MM.1S (cell line): ENCODE data around the gene STON2.

Experiments
- DNase-seq: peaks from one replicate; pipeline ENCODE4 v3.0.0-alpha.2; 2015
- H2AFZ ChIP-seq: fragments of 300-600 bp; sonication (generic); 2 replicates; pipeline ENCODE4 v1.6.0; 2016; ENCODE audit warnings: antibody characterized with exemption, low read length
- H3F3A ChIP-seq: fragments of 300-600 bp; sonication (generic); 2 replicates; pipeline ENCODE4 v1.6.1; 2016; ENCODE audit warnings: mild to moderate bottlenecking, antibody characterized with exemption, low read length, moderate library complexity, mixed read lengths; ENCODE audit not compliant: insufficient read depth
- H3K27ac ChIP-seq: fragments of 300-600 bp; sonication (generic); 2 replicates; pipeline ENCODE4 v1.5.1; 2016; ENCODE audit warnings: mild to moderate bottlenecking, low read length
- H3K27me3 ChIP-seq: fragments of 300-600 bp; sonication (generic); replicated peaks from 2 replicates; pipeline ENCODE4 v1.6.0; 2016; ENCODE audit warnings: low read length; ENCODE audit not compliant: insufficient read depth
- H3K36me3 ChIP-seq: fragments of 300-600 bp; sonication (generic); replicated peaks from 2 replicates; pipeline ENCODE4 v1.6.1; 2016; ENCODE audit warnings: mild to moderate bottlenecking, low read length, mixed read lengths; ENCODE audit not compliant: insufficient read depth
- H3K4me1 ChIP-seq: fragments of 300-600 bp; sonication (generic); 2 replicates; pipeline ENCODE4 v1.6.1; 2016; ENCODE audit warnings: low read length, mixed read lengths
- H3K4me2 ChIP-seq: fragments of 300-600 bp; sonication (generic); 2 replicates; pipeline ENCODE4 v1.6.0; 2016; ENCODE audit warnings: low read depth, low read length
- H3K4me3 ChIP-seq: fragments of 300-600 bp; sonication (generic); 2 replicates; pipeline ENCODE4 v1.5.1; 2016; ENCODE audit warnings: low read length, mixed read lengths
- H3K79me2 ChIP-seq: fragments of 300-600 bp; sonication (generic); 2 replicates; pipeline ENCODE4 v1.6.1; 2016; ENCODE audit warnings: mixed run types, low read length, mixed read lengths
- H3K9ac ChIP-seq: fragments of 300-600 bp; sonication (generic); 2 replicates; pipeline ENCODE4 v1.6.1; 2016; ENCODE audit warnings: low read length, mixed read lengths
- H3K9me2 ChIP-seq: fragments of 300-600 bp; sonication (generic); replicated peaks from 2 replicates; pipeline ENCODE4 v1.6.1; 2016; ENCODE audit warnings: mild to moderate bottlenecking, low read length, mixed read lengths; ENCODE audit not compliant: insufficient read depth
- H3K9me3 ChIP-seq: fragments of 300-600 bp; sonication (generic); replicated peaks from 2 replicates; pipeline ENCODE4 v1.6.1; 2016; ENCODE audit warnings: mild to moderate bottlenecking, low read length, mixed read lengths; ENCODE audit not compliant: insufficient read depth
- H4K20me1 ChIP-seq: fragments of 300-600 bp; sonication (generic); 2 replicates; pipeline ENCODE4 v1.6.1; 2016; ENCODE audit warnings: mild to moderate bottlenecking, low read length, moderate library complexity, mixed read lengths; ENCODE audit not compliant: insufficient read depth
- CTCF ChIP-seq: fragments of 300-600 bp; sonication (generic); IDR thresholded peaks from 2 replicates; pipeline ENCODE4 v1.5.1; 2016; ENCODE audit warnings: antibody characterized with exemption, low read length, mixed read lengths
- EZH2 ChIP-seq: fragments of 300-600 bp; sonication (generic); optimal IDR thresholded peaks from 2 replicates; pipeline ENCODE3; 2017; ENCODE audit warnings: low read depth, mild to moderate bottlenecking, antibody characterized with exemption, low read length, mixed read lengths
- EZH2phosphoT487 ChIP-seq: fragments of 300-600 bp; sonication (generic); IDR thresholded peaks from 2 replicates; pipeline ENCODE4 v1.6.1; 2018; ENCODE audit warnings: antibody characterized with exemption, low read length

Gene STON2

DNA sequence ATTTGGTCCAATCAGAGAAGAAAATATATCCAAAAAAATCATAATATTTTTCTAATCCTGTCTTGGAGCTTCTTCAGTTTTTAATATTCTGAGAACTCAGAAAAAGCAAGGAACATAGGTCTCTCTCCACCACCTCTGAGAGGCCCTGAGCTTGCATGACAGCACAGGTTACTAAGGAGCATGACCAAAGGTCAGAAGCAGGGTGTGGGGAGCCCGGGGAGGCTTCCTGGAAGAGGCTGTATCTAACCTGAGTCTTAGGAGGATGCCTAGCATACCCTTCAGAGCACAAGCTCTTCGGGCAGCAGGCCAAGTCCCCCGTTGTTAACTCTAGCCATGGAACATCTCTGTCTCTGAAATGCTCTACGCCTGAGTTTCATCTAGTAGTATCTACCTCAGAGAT, 15.7 kb upstream of the STON2 start:
- no peaks in the 10 kb centered on the region for H3K79me2 ChIP-seq
- H3K27ac ChIP-seq = no peak overlapping the region

GRCh38 chr14:81414123-81414522, 14.0 kb upstream of the STON2 start:
- Histone ChIP-seq H3K9ac (no peak overlapping the region), H4K20me1 (no peaks in the 10 kb centered on the region), H3K79me2 (no peaks in the 10 kb centered on the region), H3K27me3 (no peaks in the 10 kb centered on the region), H3K36me3 (no peaks in the 10 kb centered on the region), H3K4me3 (no peak overlapping the region), H3K27ac (no peak overlapping the region), H3K4me1 (peaks cover 9% of the 10 kb centered on the region; the same call in 1 of the 2 replicates), H3K4me2 (no peak overlapping the region), H2AFZ (no peak overlapping the region), H3F3A (no peaks in the 10 kb centered on the region), H3K9me3 (no peaks in the 10 kb centered on the region), H3K9me2 (no peaks in the 10 kb centered on the region)
- no peak for DNase-seq
- TF ChIP-seq EZH2 = no peak
- no peak for TF ChIP-seq EZH2phosphoT487
- no peak for TF ChIP-seq CTCF

More for the DNA sequence above, 15.7 kb upstream of the STON2 start:
- Histone ChIP-seq H3K4me2 (no peak overlapping the region), H3K27me3 (no peaks in the 10 kb centered on the region), H3K4me1 (peaks cover 9% of the 10 kb centered on the region; the same call in 1 of the 2 replicates), H3K9ac (no peak overlapping the region), H3K9me3 (no peaks in the 10 kb centered on the region), H3K9me2 (no peaks in the 10 kb centered on the region), H2AFZ (no peak overlapping the region), H3K4me3 (no peak overlapping the region), H4K20me1 (no peaks in the 10 kb centered on the region), H3F3A (no peaks in the 10 kb centered on the region), H3K36me3 (no peaks in the 10 kb centered on the region)
- TF ChIP-seq EZH2phosphoT487 = no peak
- DNase-seq = no peak

DNA sequence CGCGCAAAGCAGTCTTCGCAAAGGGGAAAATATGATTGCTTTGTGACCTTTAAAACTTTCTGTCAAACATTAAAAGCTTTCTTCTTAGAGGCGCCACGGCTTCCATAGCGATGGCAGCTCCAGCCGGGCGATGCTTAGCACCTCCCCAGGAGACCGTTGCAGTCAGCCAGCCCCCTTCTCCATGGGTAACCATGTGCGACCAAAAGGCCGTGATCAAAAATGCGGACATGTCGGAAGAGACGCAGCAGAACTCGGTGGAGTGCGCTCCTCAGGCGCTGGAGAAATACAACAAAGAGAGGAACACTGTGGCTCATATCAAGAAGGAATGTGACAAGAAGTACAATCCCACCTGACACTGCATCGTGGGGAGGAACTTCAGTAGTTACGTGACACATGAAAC, 12.7 kb upstream of the STON2 start:
- no peaks in the 10 kb centered on the region for H3K36me3 ChIP-seq
- H3K9me2 ChIP-seq = no peaks in the 10 kb centered on the region
- no peak overlapping the region for H3K4me3 ChIP-seq
- no peaks in the 10 kb centered on the region for H3K27me3 ChIP-seq
- H3K27ac ChIP-seq = no peak overlapping the region
- no peaks in the 10 kb centered on the region for H3F3A ChIP-seq
- H3K9me3 ChIP-seq = no peaks in the 10 kb centered on the region
- H3K4me1 ChIP-seq = peaks cover 9% of the 10 kb centered on the region; the same call in 1 of the 2 replicates
- no peak overlapping the region for H3K4me2 ChIP-seq
- H4K20me1 ChIP-seq = no peaks in the 10 kb centered on the region
- H2AFZ ChIP-seq = no peak overlapping the region
- H3K9ac ChIP-seq = no peak overlapping the region
- no peaks in the 10 kb centered on the region for H3K79me2 ChIP-seq
- TF ChIP-seq CTCF (no peak), EZH2 (no peak), EZH2phosphoT487 (no peak)
- DNase-seq = no peak

DNA sequence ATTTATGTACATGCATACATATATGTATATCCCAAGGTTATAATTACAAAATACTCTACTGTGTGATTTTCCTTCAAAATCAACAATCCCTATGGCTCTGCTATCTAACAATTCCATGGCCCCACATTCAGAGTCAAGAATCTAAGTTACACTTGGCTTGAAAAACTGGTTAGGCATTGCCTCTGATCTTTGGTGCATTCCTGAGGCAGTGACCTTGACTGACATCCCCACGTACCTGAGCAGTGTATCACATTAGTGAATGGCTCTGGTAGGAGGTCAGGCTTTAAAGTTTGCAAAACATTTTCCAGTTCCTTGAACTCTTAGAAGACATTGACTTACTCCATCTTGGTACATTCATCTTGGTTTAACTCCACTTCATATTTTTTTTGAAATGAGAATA, 8.5 kb upstream of the STON2 start:
- H3K4me1 ChIP-seq = no peaks in the 10 kb centered on the region
- H3K27me3 ChIP-seq = no peaks in the 10 kb centered on the region
- DNase-seq = no peak
- no peaks in the 10 kb centered on the region for H4K20me1 ChIP-seq
- H3K9me2 ChIP-seq = no peaks in the 10 kb centered on the region
- no peaks in the 10 kb centered on the region for H3K9me3 ChIP-seq
- H3K79me2 ChIP-seq = no peaks in the 10 kb centered on the region
- H3K9ac ChIP-seq = no peak overlapping the region
- H3K4me2 ChIP-seq = no peak overlapping the region
- TF ChIP-seq EZH2 (no peak), EZH2phosphoT487 (no peak), CTCF (no peak)
- no peak overlapping the region for H3K27ac ChIP-seq
- no peak overlapping the region for H2AFZ ChIP-seq
- H3F3A ChIP-seq = no peaks in the 10 kb centered on the region
- no peak overlapping the region for H3K4me3 ChIP-seq
- no peaks in the 10 kb centered on the region for H3K36me3 ChIP-seq
